A549 (cell line): ENCODE results near the gene ITPR3. TPM values are rescaled to one million over a fixed set of nuclear protein-coding genes. Genes with fewer than 3 reads are reported as not detected.

Experiments
- ATAC-seq, 2 experiments: fragments of 200-7000 bp in 1 of 2; fragments of >200 bp in 1 of 2; cut with Nextera tagmentation in 1 of 2; cut with Tn5 transposase in 1 of 2; 3 replicates each; pipeline versions ENCODE4 v1.8.0 to v1.9.1; 2018 to 2020; ENCODE audit warnings: mild to moderate bottlenecking in 1 of 2, moderate library complexity in 1 of 2
- CTCF ChIA-PET: fragments of 300-600 bp; sonication (Branson Sonifier 250); formaldehyde crosslinking; extraction: SDS; loops from one replicate; lab custom pipeline; 2021; ENCODE audit warnings: antibody characterized with exemption, inconsistent platforms; lab: Yijun Ruan, JAX
- POLR2A ChIA-PET: fragments of 350-600 bp; formaldehyde crosslinking; extraction: SDS; loops from one replicate; lab custom pipeline; 2021; ENCODE audit warnings: antibody characterized with exemption, inconsistent platforms; lab: Yijun Ruan, JAX
- DNase-seq, 2 experiments: peaks; one replicate each; pipeline versions ENCODE4 v3.0.0 to v3.0.0-alpha.2; 2011 to 2016; ENCODE audit warnings: low read depth in 1 of 2, low spot score in 1 of 2
- FAIRE-seq: peaks from 2 replicates; lab custom pipeline; 2011; peaks lifted over from hg19 to GRCh38; lab: Jason Lieb, UNC
- H3K27ac ChIP-seq, 2 experiments: fragments of >200 bp; sonication (Bioruptor Twin); formaldehyde crosslinking; 3 replicates each; pipeline ENCODE4 v1.5.1; 2016 to 2017
- H3K4me1 ChIP-seq: fragments of >200 bp; sonication (Bioruptor Twin); formaldehyde crosslinking; 3 replicates; pipeline ENCODE4 v1.6.1; 2016
- H3K4me2 ChIP-seq: fragments of >200 bp; sonication (Bioruptor Twin); formaldehyde crosslinking; 3 replicates; pipeline ENCODE4 v1.6.1; 2016
- H3K4me3 ChIP-seq: fragments of >200 bp; sonication (Bioruptor Twin); formaldehyde crosslinking; 3 replicates; pipeline ENCODE4 v1.5.1; 2016
- H3K9me3 ChIP-seq: fragments of >200 bp; sonication (Bioruptor Twin); formaldehyde crosslinking; 3 replicates; pipeline ENCODE4 v1.6.1; 2016
- BCL3 ChIP-seq: fragments of >200 bp; sonication (Bioruptor Twin); formaldehyde crosslinking; IDR thresholded peaks from 3 replicates; pipeline ENCODE4 v1.6.1; 2016
- BHLHE40 ChIP-seq: IDR thresholded peaks from 2 replicates; pipeline ENCODE4 v1.6.1; 2012; ENCODE audit warnings: low read depth, low read length, inconsistent platforms
- EHF ChIP-seq: fragments of 250-450 bp; sonication (Bioruptor Pico); IDR thresholded peaks from 2 replicates; pipeline ENCODE4 v1.5.0; 2020; ENCODE audit warnings: mild to moderate bottlenecking
- EP300 ChIP-seq, 2 experiments: fragments of >200 bp; sonication (Bioruptor Twin); formaldehyde crosslinking; IDR thresholded peaks; 2 replicates in 1 of 2; 3 replicates in 1 of 2; pipeline ENCODE4 v1.6.1; 2016 to 2017
- ESRRA ChIP-seq: fragments of 150-350 bp; IDR thresholded peaks from 2 replicates; pipeline ENCODE4 v1.6.1; 2014; ENCODE audit warnings: mild to moderate bottlenecking, low read length, borderline replicate concordance
- FOSB ChIP-seq: fragments of 250-450 bp; sonication (Bioruptor Pico); IDR thresholded peaks from 2 replicates; pipeline ENCODE4 v1.5.0; 2020; ENCODE audit warnings: mild to moderate bottlenecking, moderate library complexity
- FOSL2 ChIP-seq, 2 experiments: fragments of 450-650 bp in 1 of 2; fragments of >200 bp in 1 of 2; sonication (Bioruptor Twin) in 1 of 2; formaldehyde crosslinking; IDR thresholded peaks; 2 replicates each; pipeline versions ENCODE4 v1.5.0 to v1.6.1; 2016 to 2020; ENCODE audit warnings: mild to moderate bottlenecking in 1 of 2, moderate library complexity in 1 of 2
- HDAC2 ChIP-seq: fragments of 200-600 bp; sonication (generic); IDR thresholded peaks from 2 replicates; pipeline ENCODE4 v1.6.1; 2016
- HEYL ChIP-seq: fragments of 250-450 bp; sonication (Bioruptor Pico); IDR thresholded peaks from 2 replicates; pipeline ENCODE4 v1.8.0; 2021; ENCODE audit warnings: mild to moderate bottlenecking, moderate library complexity
- HOXA7 ChIP-seq: fragments of 250-450 bp; sonication (Bioruptor Pico); IDR thresholded peaks from 2 replicates; pipeline ENCODE4 v1.5.0; 2020; ENCODE audit warnings: mild to moderate bottlenecking, moderate library complexity
- JUNB ChIP-seq: fragments of >200 bp; sonication (Bioruptor Twin); formaldehyde crosslinking; IDR thresholded peaks from 2 replicates; pipeline ENCODE4 v1.6.1; 2016
- KDM1A ChIP-seq: fragments of 200-600 bp; sonication (generic); IDR thresholded peaks from 2 replicates; pipeline ENCODE4 v1.6.1; 2016; ENCODE audit warnings: low read depth, mild to moderate bottlenecking
- MAFK ChIP-seq: fragments of 450-650 bp; IDR thresholded peaks from 2 replicates; pipeline ENCODE4 v1.6.1; 2014; ENCODE audit not compliant: partially characterized antibody
- MAX ChIP-seq: IDR thresholded peaks from 2 replicates; pipeline ENCODE4 v1.6.1; 2012
- POLR2AphosphoS2 ChIP-seq: conservative IDR thresholded peaks from 2 replicates; pipeline ENCODE4 v1.6.1; 2012; ENCODE audit warnings: low read length, improper control_type of control experiment, inconsistent platforms
- RAD21 ChIP-seq, 2 experiments: fragments of >200 bp in 1 of 2; sonication (Bioruptor Twin) in 1 of 2; formaldehyde crosslinking in 1 of 2; IDR thresholded peaks in 1 of 2; conservative IDR thresholded peaks in 1 of 2; 2 replicates in 1 of 2; 3 replicates in 1 of 2; pipeline ENCODE4 v1.6.1; 2012 to 2018; ENCODE audit warnings: inconsistent platforms in 1 of 2
- RCOR1 ChIP-seq: fragments of 150-350 bp; IDR thresholded peaks from 2 replicates; pipeline ENCODE4 v1.6.1; 2014; ENCODE audit warnings: antibody characterized with exemption, low read length, low read depth
- RFX5 ChIP-seq: fragments of 450-650 bp; IDR thresholded peaks from 2 replicates; pipeline ENCODE4 v1.7.1; 2014; ENCODE audit warnings: antibody characterized with exemption, mild to moderate bottlenecking, moderate library complexity
- RNF2 ChIP-seq: fragments of 200-600 bp; sonication (generic); IDR thresholded peaks from 2 replicates; pipeline ENCODE4 v1.6.1; 2016; ENCODE audit warnings: low read depth, mild to moderate bottlenecking, antibody characterized with exemption, moderate library complexity, borderline replicate concordance
- SREBF2 ChIP-seq: fragments of 450-650 bp; IDR thresholded peaks from 2 replicates; pipeline ENCODE4 v1.6.1; 2014; ENCODE audit warnings: mild to moderate bottlenecking, moderate library complexity
- ZFP36 ChIP-seq: fragments of 450-650 bp; IDR thresholded peaks from 2 replicates; pipeline ENCODE4 v1.6.1; 2014; ENCODE audit warnings: borderline replicate concordance; ENCODE audit not compliant: partially characterized antibody
- WGBS: methylation state at CpG from one replicate; pipeline ENCODE4 v1.1.6; 2017; ENCODE audit errors: missing lambda C conversion rate; 5-methylcytosine and 5-hydroxymethylcytosine counted together
- polyA plus RNA-seq, 4 experiments: library from polyadenylated mRNA; depleted of rRNA in 3 of 4; stranded (reverse); fragments of >200 nt; fragmentation: RNase III in 1 of 4; extraction: RNeasy Plus Mini Kit Qiagen cat#74134 plus additional on column Dnase treatment in 1 of 4; gene quantifications; 2 replicates in 3 of 4; 3 replicates in 1 of 4; pipeline ENCODE4 v1.2.3, GENCODE V29; 2011 to 2017
- TF ChIP-seq, protein P1 (sequence below): IDR thresholded peaks from 2 replicates; pipeline ENCODE4 v1.6.1; 2012
- TF ChIP-seq, protein P2 (sequence below): fragments of 200-600 bp; sonication (generic); IDR thresholded peaks from 2 replicates; pipeline ENCODE4 v1.6.1; 2016; ENCODE audit warnings: antibody characterized with exemption, mild to moderate bottlenecking, moderate library complexity

Gene ITPR3
- polyA plus RNA-seq, 2 of the 4 experiments (the other 2 are of a cell fraction) = 17.6 to 20.8 TPM

GRCh38 chr6:33677689-33678088 lies 56.6 kb downstream of the ITPR3 start:
- Histone ChIP-seq H3K4me3 (no peak overlapping the region), H3K4me2 (peak overlapping the region; percentile 68), H3K27ac (peak overlapping the region; percentile 73 to 92), H3K4me1 (peaks cover 54% of the 10 kb centered on the region)
- no peak for FAIRE-seq
- DNase-seq = no peak
- ChIA-PET POLR2A (no interaction called here), CTCF (interaction anchor here (1.0 to 2.0 kb wide), 2 partner anchors 23 to 93 kb away, joined by 3 to 6 read pairs; no protein-coding TSS in a partner anchor)
- WGBS = 77% methylated on average over 2 of the region's 2 CpGs
- TF ChIP-seq KDM1A = no peak
- peak; percentile 42; the same call in 1 of the 2 replicates for TF ChIP-seq ESRRA
- TF ChIP-seq, all 56 proteins: peak for 1
- H3K9me3 ChIP-seq = no peaks in the 10 kb centered on the region
- ATAC-seq = no peak

DNA sequence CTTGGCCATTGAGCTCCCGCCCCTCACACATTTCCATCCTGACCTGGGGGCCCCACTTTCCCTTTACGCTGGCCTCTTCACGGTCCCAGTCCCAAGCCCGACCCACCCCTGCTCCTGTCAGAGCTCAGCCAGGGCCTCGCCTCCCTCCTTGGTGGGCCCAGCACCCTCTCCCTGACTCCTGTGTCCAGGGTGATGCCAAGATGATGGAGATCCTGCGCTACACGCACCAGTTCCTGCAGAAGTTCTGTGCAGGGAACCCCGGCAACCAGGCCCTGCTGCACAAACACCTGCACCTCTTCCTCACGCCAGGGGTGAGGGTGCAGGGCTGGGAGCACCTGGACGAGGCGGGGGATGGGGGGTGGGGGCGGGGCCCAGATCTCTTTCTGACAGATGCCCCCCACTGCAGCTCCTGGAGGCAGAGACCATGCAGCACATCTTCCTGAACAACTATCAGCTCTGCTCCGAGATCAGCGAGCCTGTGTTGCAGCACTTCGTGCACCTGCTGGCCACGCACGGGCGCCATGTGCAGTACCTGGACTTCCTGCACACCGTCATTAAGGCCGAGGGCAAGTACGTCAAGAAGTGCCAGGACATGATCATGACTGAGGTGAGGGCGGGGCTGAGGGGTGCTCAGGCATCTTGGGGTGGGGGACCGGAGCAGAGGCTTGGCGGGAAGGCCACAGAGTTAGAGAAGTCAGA lies 57.3 kb downstream of the ITPR3 start:
- H3K4me1 ChIP-seq = peaks cover 48% of the 10 kb centered on the region
- no peaks in the 10 kb centered on the region for H3K9me3 ChIP-seq
- 95% methylated on average over 9 of the region's 24 CpGs for WGBS
- ATAC-seq = no peak
- CTCF ChIA-PET = interaction anchor here (1.0 to 2.0 kb wide), 3 partner anchors 22 to 93 kb away, joined by 3 to 6 read pairs (median 3); no protein-coding TSS in a partner anchor
- peak overlapping the region; percentile 73 to 92 for H3K27ac ChIP-seq
- no peak for DNase-seq
- TF ChIP-seq RCOR1 (no peak), RFX5 (no peak), RAD21 (conservative IDR thresholded peaks at IDR 0.05 in 1 of 2, IDR thresholded peaks at IDR 0.05 in 1 of 2) (no peak), MAX (no peak), RNF2 (no peak), BHLHE40 (no peak), EHF (CRISPR knock-in tag) (no peak), SREBF2 (no peak), HDAC2 (no peak), FOSL2 (IDR thresholded peaks at IDR 0.05) (no peak), FOSL2 (CRISPR knock-in tag; IDR thresholded peaks at IDR 0.05) (no peak), HEYL (no peak), FOSB (CRISPR knock-in tag) (no peak), HOXA7 (CRISPR knock-in tag) (no peak), ZFP36 (no peak), EP300 (IDR thresholded peaks at IDR 0.05) (no peak)
- TF ChIP-seq, protein P1, sequence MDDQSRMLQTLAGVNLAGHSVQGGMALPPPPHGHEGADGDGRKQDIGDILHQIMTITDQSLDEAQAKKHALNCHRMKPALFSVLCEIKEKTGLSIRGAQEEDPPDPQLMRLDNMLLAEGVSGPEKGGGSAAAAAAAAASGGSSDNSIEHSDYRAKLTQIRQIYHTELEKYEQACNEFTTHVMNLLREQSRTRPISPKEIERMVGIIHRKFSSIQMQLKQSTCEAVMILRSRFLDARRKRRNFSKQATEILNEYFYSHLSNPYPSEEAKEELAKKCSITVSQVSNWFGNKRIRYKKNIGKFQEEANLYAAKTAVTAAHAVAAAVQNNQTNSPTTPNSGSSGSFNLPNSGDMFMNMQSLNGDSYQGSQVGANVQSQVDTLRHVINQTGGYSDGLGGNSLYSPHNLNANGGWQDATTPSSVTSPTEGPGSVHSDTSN = no peak
- TF ChIP-seq, all 56 proteins: peak for 0
- H3K4me2 ChIP-seq = no peak overlapping the region
- POLR2A ChIA-PET = no interaction called here
- H3K4me3 ChIP-seq = no peak overlapping the region
- FAIRE-seq = no peak

DNA sequence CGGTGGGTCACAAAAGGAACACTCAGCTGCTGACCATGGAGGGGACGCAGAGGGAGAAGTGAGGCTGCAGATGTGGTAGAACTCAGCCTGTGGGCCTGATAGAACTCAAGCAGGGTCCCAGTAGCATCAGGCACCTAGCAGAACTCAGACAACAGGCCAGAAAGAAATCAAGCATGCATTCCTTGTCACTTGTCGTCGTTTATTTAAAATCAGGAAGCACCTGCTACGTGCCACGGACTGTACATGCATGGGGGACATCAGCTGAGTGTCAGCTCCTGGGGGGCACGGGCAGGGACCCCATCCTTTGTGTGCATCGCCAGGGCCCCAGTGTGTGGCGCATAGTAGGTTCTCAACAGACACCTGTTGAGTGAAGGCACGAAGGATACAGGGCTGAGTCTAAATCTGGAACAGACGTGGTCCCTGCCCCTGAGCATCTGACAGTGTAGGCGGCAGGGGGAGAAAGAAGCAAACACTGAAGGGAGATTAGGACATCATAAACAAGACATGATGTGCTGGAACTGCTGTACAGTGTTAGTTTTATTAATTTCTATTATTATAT lies 57.9 kb downstream of the ITPR3 start:
- Histone ChIP-seq H3K4me1 (peaks cover 42% of the 10 kb centered on the region), H3K9me3 (no peaks in the 10 kb centered on the region), H3K4me3 (no peak overlapping the region), H3K27ac (no peak overlapping the region), H3K4me2 (no peak overlapping the region)
- WGBS = 91% methylated on average over 12 of the region's 12 CpGs
- ChIA-PET CTCF (interaction anchor here (1.0 to 2.0 kb wide), 3 partner anchors 24 to 94 kb away, joined by 3 to 6 read pairs (median 3); no protein-coding TSS in a partner anchor), POLR2A (no interaction called here)
- DNase-seq (no peak), ATAC-seq (no peak), FAIRE-seq (no peak)
- TF ChIP-seq POLR2AphosphoS2 (no peak), JUNB (no peak), MAFK (no peak), BCL3 (no peak), KDM1A (no peak), RAD21 (conservative IDR thresholded peaks at IDR 0.05 in 1 of 2, IDR thresholded peaks at IDR 0.05 in 1 of 2) (no peak)
- TF ChIP-seq, protein P2, sequence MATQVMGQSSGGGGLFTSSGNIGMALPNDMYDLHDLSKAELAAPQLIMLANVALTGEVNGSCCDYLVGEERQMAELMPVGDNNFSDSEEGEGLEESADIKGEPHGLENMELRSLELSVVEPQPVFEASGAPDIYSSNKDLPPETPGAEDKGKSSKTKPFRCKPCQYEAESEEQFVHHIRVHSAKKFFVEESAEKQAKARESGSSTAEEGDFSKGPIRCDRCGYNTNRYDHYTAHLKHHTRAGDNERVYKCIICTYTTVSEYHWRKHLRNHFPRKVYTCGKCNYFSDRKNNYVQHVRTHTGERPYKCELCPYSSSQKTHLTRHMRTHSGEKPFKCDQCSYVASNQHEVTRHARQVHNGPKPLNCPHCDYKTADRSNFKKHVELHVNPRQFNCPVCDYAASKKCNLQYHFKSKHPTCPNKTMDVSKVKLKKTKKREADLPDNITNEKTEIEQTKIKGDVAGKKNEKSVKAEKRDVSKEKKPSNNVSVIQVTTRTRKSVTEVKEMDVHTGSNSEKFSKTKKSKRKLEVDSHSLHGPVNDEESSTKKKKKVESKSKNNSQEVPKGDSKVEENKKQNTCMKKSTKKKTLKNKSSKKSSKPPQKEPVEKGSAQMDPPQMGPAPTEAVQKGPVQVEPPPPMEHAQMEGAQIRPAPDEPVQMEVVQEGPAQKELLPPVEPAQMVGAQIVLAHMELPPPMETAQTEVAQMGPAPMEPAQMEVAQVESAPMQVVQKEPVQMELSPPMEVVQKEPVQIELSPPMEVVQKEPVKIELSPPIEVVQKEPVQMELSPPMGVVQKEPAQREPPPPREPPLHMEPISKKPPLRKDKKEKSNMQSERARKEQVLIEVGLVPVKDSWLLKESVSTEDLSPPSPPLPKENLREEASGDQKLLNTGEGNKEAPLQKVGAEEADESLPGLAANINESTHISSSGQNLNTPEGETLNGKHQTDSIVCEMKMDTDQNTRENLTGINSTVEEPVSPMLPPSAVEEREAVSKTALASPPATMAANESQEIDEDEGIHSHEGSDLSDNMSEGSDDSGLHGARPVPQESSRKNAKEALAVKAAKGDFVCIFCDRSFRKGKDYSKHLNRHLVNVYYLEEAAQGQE = no peak
